Measurements from ENCODE around the gene ADAMTS8. TPM values are rescaled to one million over a fixed set of nuclear protein-coding genes. Genes with fewer than 3 reads are reported as not detected.

Gene ADAMTS8
- total and polyA plus RNA-seq, 9 of the 15 experiments (the other 6 are each of a cell fraction or from before 2014, with no cell fraction given): not detected

GRCh38 chr11:130448039-130448415 lies 19.6 kb upstream of the ADAMTS8 start:
- ATAC-seq (no peak), DNase-seq (ENCODE audit: extremely low read depth in 1 of 4, low spot score in 3 of 4) (no peak), FAIRE-seq (no peak)
- TF ChIP-seq ETS2 (tag; IDR thresholded peaks at IDR 0.05; ENCODE audit: borderline replicate concordance, poor library complexity, severe bottlenecking) (no peak), RNF219 (CRISPR knock-in tag; IDR thresholded peaks at IDR 0.05) (no peak), ZNF518B (CRISPR knock-in tag; IDR thresholded peaks at IDR 0.05) (no peak), NKRF (IDR thresholded peaks at IDR 0.05; ENCODE audit: borderline replicate concordance) (no peak), E4F1 (CRISPR knock-in tag; IDR thresholded peaks at IDR 0.05; ENCODE audit: borderline replicate concordance) (no peak), ARHGAP35 (IDR thresholded peaks at IDR 0.05; ENCODE audit: partially characterized antibody) (no peak), NFATC3 (IDR thresholded peaks at IDR 0.05) (no peak), CEBPB (tag; IDR thresholded peaks at IDR 0.05) (no peak), MLLT1 (IDR thresholded peaks at IDR 0.05) (no peak), BMI1 (IDR thresholded peaks at IDR 0.05; ENCODE audit: low read length) (no peak), CCAR2 (IDR thresholded peaks at IDR 0.05; ENCODE audit: low read depth, low read length) (no peak)
- no peaks in the 10 kb centered on the region for H3K79me2 ChIP-seq (ENCODE audit: control insufficient read depth, insufficient read depth, low read length)
- no peak overlapping the region for H3K9ac ChIP-seq (ENCODE audit: insufficient read depth in 1 of 2, low read depth in 2 of 2, low read length in 2 of 2)
- no peak overlapping the region for H2AFZ ChIP-seq (ENCODE audit: low read depth, low read length)
- POLR2A ChIA-PET: no interaction called here
- H3K27me3 ChIP-seq (ENCODE audit: control insufficient read depth in 2 of 2, insufficient read depth in 2 of 2, low read length in 2 of 2): peaks cover 0 to 28% of the 10 kb centered on the region in 2 experiments; a peak in 2 of 5 replicates
- H3K27ac ChIP-seq (ENCODE audit: extremely low read depth, low read depth, low read length): no peak overlapping the region
- H3K4me3 ChIP-seq: no peak overlapping the region
- in situ Hi-C loops (cut with MboI): no loop called here
- H3K36me3 ChIP-seq (ENCODE audit: control insufficient read depth, insufficient read depth, low read length): no peaks in the 10 kb centered on the region
- peaks cover 0 to 7% of the 10 kb centered on the region in 2 experiments; a peak in 1 of 5 replicates for H3K4me1 ChIP-seq (replicated peaks in 1 of 2; ENCODE audit: control insufficient read depth in 2 of 2, insufficient read depth in 2 of 2, low read length in 2 of 2)
- 4% methylated on average over 10 of the region's 11 CpGs for WGBS (ENCODE audit: insufficient coverage, low coverage, missing lambda C conversion rate)
- no peaks in the 10 kb centered on the region for H3K9me3 ChIP-seq (replicated peaks; ENCODE audit: control insufficient read depth, insufficient read depth, low read depth, low read length)
- intact Hi-C loops (cut with micrococcal nuclease): no loop called here
- no peaks in the 10 kb centered on the region for H3K9me1 ChIP-seq (ENCODE audit: control insufficient read depth, insufficient read depth, low read length)
- no peaks in the 10 kb centered on the region for H4K20me1 ChIP-seq (replicated peaks; ENCODE audit: control insufficient read depth, insufficient read depth, low read length)
- no TSS peak for BruUV-seq (replicated peaks)
- CTCF ChIA-PET (ENCODE audit: low intra/inter-chr PET ratio): no interaction called here
- no peak overlapping the region for H3K4me2 ChIP-seq (ENCODE audit: insufficient read depth, low read length)
